Measurements from ENCODE around the gene LILRB3. TPM values are rescaled to one million over a fixed set of nuclear protein-coding genes. Genes with fewer than 3 reads are reported as not detected.

The LILRB3 gene
- total and polyA plus RNA-seq, 2 experiments from 2014 or later: not detected

GRCh38 chr19:54173951-54174834 lies 48.6 kb downstream of the LILRB3 start (continued):
- TF ChIP-seq ZNF462 (CRISPR knock-in tag; IDR thresholded peaks at IDR 0.05): no peak
- no peak for TF ChIP-seq STAT1 (IDR thresholded peaks at IDR 0.05; ENCODE audit: unreplicated experiment)
- no peak for TF ChIP-seq CTCF (conservative IDR thresholded peaks at IDR 0.05; ENCODE audit: low read depth in 2 of 2)

GRCh38 chr19:54173359-54173699 lies 49.5 kb downstream of the LILRB3 start:
- Histone ChIP-seq H3F3A (replicated peaks; ENCODE audit: low read depth) (peaks cover 13% of the 10 kb centered on the region), H3K36me3 (ENCODE audit: insufficient read depth) (peaks cover 9% of the 10 kb centered on the region; the same call in 1 of the 2 replicates), H3K4me1 (ENCODE audit: insufficient read depth) (peaks cover 2% of the 10 kb centered on the region; the same call in 1 of the 2 replicates), H3K4me2 (peak overlapping the region; percentile 80), H3K27me3 (ENCODE audit: insufficient read depth) (no peaks in the 10 kb centered on the region), H3K9me2 (ENCODE audit: insufficient read depth) (no peaks in the 10 kb centered on the region), H4K20me1 (replicated peaks; ENCODE audit: insufficient read depth) (peaks cover 4% of the 10 kb centered on the region), H3K27ac (ENCODE audit: low read depth) (peak overlapping the region; percentile 69), H3K79me2 (replicated peaks; ENCODE audit: insufficient read depth) (no peaks in the 10 kb centered on the region), H2AFZ (no peak overlapping the region), H3K4me3 (peak overlapping the region; percentile 53)
- peak; percentile 11 for ATAC-seq
- Mint-ChIP-seq H3K27me3 (ENCODE audit: insufficient read depth, low read depth, poor library complexity) (peaks cover 30% of the 10 kb centered on the region), H3K27ac (no peak overlapping the region; the same call in 1 of the 2 replicates), H3K4me1 (peaks cover 16% of the 10 kb centered on the region), H3K36me3 (ENCODE audit: low read depth) (peaks cover 14% of the 10 kb centered on the region), H3K9me3 (no peaks in the 10 kb centered on the region; the same call in 1 of the 3 replicates), H3K4me3 (peak overlapping the region; percentile 84)
- no peak for DNase-seq (ENCODE audit: low spot score)
- TF ChIP-seq CREB1 (CRISPR knock-in tag; IDR thresholded peaks at IDR 0.05; ENCODE audit: low read depth) (no peak), NANOG (IDR thresholded peaks at IDR 0.05; ENCODE audit: borderline replicate concordance) (no peak), ZNF114 (CRISPR knock-in tag; IDR thresholded peaks at IDR 0.05) (no peak), ZNF331 (CRISPR knock-in tag; IDR thresholded peaks at IDR 0.05; ENCODE audit: low read depth) (no peak), JUNB (IDR thresholded peaks at IDR 0.05; ENCODE audit: unreplicated experiment) (no peak), REST (IDR thresholded peaks at IDR 0.05; ENCODE audit: unreplicated experiment) (no peak), EZH2 (IDR thresholded peaks at IDR 0.05; ENCODE audit: low read depth, unreplicated experiment) (no peak), CTCF (conservative IDR thresholded peaks at IDR 0.05; ENCODE audit: low read depth in 2 of 2) (no peak)

Measured in GM23338 (cell line).